IMR-90 (cell line): ENCODE results near the gene SLC9A6.

ENCODE experiments used
- CEBPB ChIP-seq: IDR thresholded peaks from 2 replicates; pipeline ENCODE4 v1.6.1; 2012; ENCODE audit warnings: low read depth, low read length, improper control_type of control experiment
- MAFK ChIP-seq: IDR thresholded peaks from 2 replicates; pipeline ENCODE4 v1.6.1; 2012; ENCODE audit warnings: low read depth, low read length, improper control_type of control experiment
- MAZ ChIP-seq: IDR thresholded peaks from 2 replicates; pipeline ENCODE4 v1.6.1; 2012; ENCODE audit warnings: low read depth, mild to moderate bottlenecking, low read length, improper control_type of control experiment, moderate library complexity, borderline replicate concordance
- MXI1 ChIP-seq: IDR thresholded peaks from 2 replicates; pipeline ENCODE4 v1.6.1; 2012; ENCODE audit warnings: low read depth, mild to moderate bottlenecking, low read length, moderate library complexity, borderline replicate concordance
- NFE2L2 ChIP-seq: fragments of 150-350 bp; IDR thresholded peaks from 2 replicates; pipeline ENCODE4 v1.6.1; 2016; ENCODE audit warnings: low read depth, mild to moderate bottlenecking, low read length
- POLR2A ChIP-seq: IDR thresholded peaks from 2 replicates; pipeline ENCODE4 v1.6.1; 2012; ENCODE audit warnings: mild to moderate bottlenecking, low read depth, low read length
- RCOR1 ChIP-seq: IDR thresholded peaks from 2 replicates; pipeline ENCODE4 v1.6.1; 2012; ENCODE audit warnings: mild to moderate bottlenecking, low read length, improper control_type of control experiment; ENCODE audit not compliant: insufficient replicate concordance
- TF ChIP-seq, protein P1 (sequence below): conservative IDR thresholded peaks from 2 replicates; pipeline ENCODE4 v1.5.1; 2012; ENCODE audit warnings: mild to moderate bottlenecking, low read depth, low read length, improper control_type of control experiment

DNA sequence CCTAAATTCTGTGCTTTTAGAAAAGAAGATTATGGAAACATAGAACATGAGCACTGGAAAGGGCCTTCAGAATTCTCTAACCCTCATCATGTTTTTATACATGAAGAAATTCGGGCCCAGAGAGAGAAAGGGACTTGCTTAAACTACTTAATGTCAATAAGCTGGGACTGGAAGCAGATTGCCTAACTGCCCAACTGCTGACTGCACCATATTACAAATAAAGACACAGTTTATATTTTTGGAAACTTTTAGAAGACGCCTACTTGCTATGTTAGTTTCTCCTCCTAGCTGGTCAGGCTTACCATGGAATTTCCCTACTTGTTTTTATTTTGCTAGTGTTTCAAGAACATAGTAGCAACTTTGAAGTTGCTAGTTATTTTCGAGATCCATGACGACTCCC lies 47.1 kb downstream of the SLC9A6 start:
- TF ChIP-seq POLR2A (no peak), CEBPB (no peak), MXI1 (no peak), RCOR1 (no peak), MAFK (no peak), NFE2L2 (no peak), MAZ (no peak)
- TF ChIP-seq, protein P1, sequence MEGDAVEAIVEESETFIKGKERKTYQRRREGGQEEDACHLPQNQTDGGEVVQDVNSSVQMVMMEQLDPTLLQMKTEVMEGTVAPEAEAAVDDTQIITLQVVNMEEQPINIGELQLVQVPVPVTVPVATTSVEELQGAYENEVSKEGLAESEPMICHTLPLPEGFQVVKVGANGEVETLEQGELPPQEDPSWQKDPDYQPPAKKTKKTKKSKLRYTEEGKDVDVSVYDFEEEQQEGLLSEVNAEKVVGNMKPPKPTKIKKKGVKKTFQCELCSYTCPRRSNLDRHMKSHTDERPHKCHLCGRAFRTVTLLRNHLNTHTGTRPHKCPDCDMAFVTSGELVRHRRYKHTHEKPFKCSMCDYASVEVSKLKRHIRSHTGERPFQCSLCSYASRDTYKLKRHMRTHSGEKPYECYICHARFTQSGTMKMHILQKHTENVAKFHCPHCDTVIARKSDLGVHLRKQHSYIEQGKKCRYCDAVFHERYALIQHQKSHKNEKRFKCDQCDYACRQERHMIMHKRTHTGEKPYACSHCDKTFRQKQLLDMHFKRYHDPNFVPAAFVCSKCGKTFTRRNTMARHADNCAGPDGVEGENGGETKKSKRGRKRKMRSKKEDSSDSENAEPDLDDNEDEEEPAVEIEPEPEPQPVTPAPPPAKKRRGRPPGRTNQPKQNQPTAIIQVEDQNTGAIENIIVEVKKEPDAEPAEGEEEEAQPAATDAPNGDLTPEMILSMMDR: no peak
